Brain pericyte (primary cell): Measurements from ENCODE around the gene SOCS1.
"Not testable (repeated sequence)": the region's sequence is repeated elsewhere in the genome, so short reads cannot be mapped to it uniquely, and the experiment has no call there.

ENCODE experiments used
- DNase-seq: peaks from one replicate; pipeline ENCODE4 v3.0.0-alpha.2; 2012; ENCODE audit warnings: low read depth, low spot score

SOCS1 gene, protein sequence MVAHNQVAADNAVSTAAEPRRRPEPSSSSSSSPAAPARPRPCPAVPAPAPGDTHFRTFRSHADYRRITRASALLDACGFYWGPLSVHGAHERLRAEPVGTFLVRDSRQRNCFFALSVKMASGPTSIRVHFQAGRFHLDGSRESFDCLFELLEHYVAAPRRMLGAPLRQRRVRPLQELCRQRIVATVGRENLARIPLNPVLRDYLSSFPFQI

DNA sequence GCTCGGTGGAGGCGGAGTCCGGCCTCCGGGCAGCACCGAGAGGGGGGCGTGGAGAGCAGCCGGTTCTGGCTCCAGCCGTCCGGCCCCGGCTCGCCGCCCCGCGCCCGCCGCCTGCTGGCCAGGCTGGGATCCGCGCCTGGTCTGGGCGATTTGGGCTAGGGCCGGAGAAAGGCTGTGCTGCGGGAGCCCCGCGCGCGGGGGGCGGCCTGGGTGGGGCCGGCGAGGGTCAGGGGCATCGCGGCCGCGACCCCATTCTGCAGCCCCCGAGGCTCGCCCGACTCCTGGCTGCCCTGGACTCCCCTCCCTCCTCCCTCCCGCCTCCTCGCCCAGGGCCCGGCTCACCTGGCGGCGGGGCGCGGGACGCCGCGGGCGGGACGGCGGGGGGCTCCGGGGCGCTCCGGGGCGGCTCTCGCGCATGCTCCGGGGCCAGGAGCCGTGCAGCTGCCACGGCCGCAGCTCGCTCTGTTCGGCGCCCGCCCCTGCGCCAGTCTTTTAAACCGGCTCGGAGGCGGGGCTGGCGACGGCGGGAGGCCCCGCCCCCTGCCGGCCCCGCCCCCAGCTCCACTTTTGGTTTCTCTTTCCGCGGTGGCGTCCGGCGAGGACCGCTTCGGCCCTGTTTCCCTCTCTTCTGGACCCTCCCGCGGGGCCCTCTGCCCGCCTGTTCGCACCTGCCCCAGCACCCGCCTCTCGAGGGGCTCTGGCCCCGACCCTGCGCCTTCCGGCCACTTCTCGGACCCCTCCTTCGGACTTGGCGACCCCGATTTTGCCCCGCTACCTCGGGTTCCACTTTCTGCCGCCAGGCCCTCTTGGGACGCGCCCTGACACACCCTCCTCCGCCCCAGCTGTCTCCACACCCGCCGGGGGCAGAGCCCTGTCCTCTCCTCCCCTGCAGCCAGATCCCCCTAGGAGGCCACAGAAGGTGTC is at the start of gene SOCS1:
TSS of gene SOCS1 (minus strand) at position 468 of the 924 bp plus-strand sequence. CDS start 726 bp downstream, outside the sequence.
- no peak for DNase-seq

DNA sequence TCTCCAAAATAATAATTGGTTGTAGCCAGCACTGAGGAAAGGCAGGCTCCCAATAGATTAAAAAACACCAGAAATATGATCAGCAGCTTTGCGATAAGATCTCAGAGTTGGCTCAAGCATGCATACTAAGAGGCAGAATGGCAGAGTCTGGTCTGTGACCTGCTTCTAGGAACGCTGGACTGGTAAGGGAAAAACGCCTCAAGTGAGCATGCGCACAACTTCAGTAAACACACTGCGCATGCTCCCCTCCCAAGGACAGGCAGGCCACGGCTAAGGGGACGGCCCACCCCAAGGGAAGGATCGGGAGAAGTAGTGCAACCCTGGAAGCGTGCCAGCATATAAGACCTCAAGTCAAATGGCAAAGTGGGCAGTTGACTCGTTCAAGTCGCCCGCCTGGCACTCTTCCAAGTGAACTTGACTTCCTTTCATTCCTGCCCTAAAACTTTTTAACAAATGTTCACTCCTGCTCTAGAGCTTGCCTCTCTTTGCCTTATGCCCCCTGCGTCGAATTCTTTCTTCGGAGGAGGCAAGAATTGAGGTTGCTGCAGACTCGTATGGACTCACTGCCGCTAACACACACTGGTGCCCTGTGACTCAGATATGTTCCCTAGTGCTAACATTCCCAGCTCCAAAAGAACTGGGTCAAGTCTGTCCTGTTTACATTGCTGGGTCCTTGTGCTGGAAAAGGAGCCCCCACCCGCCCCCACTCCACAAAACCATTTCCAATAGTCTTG is 47.6 kb upstream of the SOCS1 start:
- no peak for DNase-seq

DNA sequence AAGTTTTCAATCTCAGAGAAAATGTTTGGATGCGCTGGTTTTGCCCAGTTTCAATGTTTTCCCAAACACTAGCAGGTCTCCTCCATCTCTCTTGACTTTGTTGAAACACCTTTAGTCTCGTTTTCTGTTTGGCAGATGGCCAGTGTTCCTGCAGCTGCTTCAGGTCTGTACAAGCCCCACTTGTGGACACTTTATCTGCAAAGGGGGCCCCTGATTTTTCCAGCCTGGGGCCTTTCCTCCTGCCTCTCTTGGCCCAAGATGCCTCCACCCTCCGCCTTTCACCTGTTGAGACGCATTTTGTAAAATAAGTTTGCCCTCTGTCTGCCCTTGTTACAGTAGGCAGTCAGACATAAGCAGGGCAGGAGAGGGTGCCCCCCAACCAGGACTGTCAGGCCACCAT is 47.0 kb upstream of the SOCS1 start:
- no peak for DNase-seq

DNA sequence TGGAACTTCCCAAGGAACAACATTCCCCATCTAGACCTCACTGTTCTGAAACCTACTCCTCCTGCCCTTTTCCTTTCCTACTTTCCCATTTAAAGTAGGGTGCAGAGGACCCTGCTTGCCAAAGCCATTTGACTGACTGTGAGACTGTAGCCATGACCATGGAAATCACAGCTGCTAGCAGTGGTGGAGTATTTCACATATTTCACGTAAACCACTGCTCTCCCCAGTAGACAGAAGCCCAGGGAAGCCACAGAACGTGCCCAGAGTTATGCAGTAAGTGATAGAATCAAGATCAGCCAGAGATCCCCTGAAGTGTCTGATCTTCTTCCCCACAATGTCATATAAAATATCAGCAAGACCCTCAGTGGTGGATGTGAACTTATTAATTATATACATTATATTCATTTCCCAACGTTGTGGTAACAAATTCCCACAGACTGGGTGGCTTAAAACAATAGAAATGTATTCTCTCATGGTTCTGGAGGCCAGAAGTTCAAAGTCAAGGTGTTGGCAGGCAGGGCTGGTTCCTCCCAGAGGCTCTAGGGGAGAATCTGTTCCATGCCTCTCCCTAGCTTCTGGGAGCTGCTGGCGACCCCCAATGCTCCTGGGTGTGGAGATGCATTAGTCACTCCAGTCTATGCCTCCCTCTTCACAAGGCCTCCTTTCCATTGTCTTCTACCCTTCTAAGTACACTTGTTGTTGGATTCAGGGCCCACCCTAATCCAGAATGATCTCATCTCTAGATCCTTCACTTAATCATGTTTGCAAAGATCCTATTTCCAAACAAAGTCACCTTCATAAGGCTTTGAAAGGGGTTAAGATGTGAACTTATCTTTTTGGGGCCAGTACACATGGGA is 45.9 kb upstream of the SOCS1 start:
- no peak for DNase-seq

DNA sequence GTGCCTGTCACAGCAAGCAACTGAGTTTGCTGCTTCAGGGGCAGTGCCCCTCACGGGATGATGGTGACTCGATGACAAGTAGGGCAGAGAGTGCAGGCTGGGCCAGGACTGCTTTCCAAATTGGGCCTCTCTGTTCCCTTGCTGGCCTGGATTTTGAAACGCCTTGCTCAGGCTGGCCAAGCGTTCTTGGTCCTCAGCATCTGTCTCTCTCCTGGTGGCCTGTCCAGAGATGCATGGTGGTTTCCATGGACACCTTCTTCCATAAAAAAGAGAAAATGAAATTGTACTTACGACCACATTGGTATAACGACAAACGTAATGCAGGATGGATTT is 44.5 kb upstream of the SOCS1 start:
- DNase-seq: no peak

DNA sequence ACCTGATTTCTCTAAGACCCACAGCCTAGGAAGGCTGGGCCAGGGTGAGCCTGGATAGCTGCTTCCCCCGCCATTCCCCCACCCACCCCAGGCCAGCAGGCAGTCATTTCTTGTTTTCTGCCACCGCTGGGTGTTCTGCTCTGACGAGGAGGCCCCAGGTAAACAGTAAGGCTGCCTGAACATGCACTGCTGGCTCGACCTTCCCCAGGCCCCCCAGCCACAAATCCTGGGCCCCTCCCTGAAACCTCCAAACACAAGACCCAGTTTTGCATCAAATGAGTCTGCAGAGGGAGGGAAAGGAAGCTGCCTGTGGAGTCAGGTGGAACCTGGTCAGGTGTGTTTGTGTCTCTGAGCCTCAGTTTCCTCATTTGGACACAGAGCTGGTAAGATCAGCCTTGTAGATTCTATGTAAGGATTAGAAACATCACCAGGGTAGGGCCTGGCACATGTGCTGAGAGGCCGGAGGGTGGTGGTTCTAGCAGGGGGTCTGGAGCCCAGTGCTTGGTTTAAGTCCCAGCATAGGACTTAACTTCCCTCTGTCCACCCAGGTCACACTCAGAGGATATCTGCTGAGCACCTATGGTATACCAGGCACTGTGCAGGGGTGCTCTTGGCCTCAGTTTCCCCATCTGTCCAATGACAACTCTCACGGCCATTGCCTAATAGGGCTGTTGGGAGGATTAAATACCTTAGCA is 44.0 kb upstream of the SOCS1 start:
- no peak for DNase-seq

DNA sequence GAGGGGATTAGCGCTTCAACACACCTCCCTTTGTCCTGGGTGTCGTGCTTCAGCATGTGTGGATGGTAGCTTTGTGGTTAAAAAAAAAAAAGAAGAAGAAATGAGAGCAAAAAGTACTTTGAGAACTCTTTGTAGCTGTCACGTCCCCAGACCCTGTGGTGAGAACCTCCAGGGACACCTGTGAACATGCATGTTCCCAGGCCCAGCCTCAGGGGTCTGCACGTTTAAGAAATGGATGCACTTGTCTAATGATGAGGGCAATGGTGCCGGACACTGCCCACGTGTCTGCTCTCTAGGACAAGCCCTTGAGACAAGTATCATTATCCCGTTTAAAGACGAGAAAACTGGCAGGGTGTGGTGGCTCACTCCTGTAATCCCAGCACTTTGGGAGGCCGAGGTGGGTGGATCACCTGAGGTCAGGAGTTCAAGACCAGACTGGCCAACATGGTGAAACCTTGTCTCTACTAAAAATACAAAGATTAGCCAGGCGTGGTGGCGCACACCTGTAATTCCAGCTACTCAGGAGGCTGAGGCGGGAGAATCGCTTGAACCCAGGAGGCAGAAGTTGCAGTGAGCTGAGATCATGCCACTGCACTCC is 43.0 kb upstream of the SOCS1 start:
- not testable (repeated sequence) for DNase-seq

DNA sequence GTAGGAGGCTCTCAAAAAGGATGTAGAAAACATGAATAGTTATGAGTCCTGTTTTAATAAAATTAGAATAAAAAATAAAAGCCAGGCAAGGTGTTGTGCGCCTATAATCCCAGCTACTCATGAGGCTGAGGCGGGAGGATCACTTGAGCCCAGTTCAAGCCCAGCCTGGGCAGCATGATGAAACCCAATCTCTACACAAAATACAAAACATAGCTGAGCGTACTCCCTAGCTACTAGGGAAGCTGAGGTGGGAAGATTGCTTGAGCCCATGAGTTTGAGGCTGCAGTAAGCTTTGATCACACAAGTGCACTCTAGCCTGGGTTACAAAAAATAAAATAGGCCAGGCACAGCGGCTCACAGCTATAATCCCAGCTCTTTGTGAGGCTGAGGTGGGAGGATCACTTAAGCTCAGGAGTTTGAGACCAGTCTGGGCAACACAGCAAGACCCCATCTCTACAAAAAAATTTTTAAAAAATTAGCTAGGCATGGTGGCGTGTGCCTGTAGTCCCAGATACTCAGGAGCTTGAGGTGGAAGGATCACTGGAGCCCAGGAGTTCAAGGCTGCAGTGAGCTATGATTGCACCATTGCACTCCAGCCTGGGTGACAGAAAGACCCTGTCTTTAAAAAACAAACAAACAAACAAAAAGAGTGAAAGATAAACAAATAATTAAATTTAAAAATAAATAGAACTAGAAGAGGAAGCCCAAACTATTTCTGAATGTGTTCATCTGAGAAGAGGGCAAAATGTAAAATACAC is 42.3 kb upstream of the SOCS1 start:
- DNase-seq: no peak

DNA sequence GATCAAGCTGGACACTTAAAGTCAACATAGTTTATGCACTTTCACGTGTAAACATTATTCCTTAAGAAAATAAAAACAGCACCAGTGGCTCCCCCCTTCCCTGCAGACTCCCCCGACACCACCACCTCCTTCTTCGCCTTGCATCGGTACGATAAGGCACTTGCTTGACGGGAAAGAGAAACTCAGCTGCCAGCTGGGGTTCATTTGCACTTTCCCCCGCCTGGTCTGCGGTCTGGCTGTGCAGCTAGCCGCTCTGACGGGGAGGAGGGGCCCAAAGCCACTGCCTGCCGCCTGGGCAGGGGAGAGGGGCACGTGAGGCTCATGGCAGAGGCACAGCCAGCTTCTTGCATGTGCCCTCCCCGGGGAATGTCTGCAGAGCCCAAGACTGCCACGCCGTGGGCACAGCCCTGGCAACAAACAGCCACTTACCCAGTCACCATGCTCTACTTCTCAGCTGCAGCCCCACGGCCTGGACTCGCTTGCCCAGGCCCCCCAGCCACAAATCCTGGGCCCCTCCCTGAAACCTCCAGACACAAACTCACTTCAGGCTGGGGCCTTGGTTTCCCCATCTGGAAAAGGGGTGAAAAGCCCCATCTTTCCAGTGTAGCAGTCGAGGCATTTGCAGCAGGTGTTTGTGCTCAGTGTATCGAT is 41.6 kb upstream of the SOCS1 start:
- no peak for DNase-seq

DNA sequence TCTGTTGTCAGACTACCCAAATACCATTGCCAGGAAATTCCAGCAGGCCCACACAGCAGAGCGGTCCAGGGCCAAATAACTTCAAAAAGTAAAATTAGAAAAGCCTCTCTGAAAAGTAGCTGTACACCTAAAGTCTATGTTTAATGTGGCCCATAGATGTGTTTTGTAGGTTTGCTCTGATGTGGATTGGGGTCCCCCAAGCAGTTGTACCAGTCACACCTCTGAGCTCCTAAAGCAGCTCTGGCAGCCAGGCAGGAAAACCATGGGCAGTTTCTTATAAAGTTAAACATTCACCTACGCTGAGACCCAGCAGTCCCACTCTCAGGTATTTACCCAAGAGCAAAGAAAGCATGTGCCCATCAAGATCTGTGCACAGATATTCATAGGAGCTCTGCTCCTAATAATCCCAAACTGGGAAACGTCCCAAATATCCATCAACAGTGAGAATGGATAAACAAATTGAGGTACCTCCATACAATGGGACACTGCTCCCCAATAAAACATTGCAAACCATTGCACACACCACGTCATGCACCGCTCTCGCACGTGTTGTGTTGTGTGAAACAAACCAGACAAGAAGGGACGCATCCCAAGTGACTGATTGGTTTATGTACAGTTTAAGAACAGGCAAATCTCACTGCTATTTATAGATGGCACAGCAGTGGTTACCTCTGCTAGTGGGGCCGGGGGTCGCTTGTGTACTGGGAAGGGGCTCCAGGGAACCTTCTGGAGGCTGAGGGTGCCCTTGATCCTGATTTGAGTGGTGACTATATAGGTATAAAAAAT is 40.9 kb upstream of the SOCS1 start:
- no peak for DNase-seq

DNA sequence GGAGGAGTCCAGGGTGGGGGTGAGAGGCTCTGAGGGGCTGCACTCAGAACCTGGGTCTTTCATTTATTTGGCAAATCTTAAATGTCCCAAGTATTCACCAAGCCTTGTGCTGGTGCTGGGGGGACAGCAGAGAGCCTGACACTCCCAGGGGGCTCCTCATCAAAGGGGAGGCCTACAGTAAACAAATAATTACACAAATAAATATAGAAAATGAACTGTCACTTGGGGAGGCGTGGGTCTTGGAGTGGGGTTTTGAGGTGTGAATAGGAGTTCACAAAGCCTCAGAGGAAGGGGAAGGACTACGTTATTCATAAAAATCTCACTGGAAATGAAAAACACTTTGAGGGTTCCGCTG is 40.3 kb upstream of the SOCS1 start:
- no peak for DNase-seq

DNA sequence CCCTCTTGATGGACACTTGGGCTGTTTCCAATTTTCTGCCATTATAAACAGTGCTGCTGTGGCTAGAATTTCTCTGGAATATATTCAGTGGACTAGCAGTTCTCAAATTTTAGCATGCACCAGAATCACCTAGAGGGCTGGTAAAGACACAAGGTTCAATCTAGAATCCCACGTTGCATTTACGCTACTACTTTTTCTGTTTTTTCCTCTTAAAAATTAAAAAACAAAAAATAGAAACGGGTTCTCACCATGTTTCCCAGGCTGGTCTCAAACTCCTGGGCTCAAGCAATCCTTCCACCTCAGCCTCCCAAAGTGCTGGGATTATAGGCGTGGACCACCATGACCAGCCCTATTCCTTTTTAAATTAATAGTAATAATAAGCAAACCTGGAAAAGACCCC is 39.7 kb upstream of the SOCS1 start:
- no peak for DNase-seq

DNA sequence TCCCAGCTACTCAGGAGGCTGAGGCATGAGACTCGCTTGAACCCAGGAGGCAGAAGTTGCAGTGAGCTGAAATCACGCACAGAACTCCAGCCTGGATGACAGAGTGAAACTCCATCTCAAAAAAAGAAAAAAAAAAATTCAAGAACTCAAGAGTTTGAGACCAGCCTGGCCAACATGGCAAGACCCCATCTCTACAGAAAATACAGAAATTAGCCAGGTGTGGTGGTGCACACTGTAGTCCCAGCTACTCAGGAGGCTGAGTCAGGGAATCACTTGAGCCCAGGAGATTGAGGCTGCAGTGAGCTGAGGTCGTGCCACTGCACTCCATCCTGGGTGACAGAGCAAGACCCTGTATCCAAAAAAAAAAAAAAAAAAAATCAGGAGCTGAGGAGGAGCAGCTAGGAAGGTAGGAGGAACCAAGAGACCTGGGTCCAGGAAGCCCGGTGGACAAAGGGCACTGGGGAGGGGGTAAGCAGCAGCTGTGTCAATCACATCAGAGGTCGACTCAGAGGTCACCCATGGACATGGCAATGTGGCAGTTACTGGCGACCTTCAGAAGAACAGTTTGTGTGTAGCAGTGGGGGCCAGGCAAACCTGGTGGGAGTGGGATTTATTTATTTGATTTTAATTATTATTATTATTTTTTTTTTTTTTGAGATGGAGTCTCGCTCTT is 36.2 kb upstream of the SOCS1 start:
- DNase-seq: no peak

DNA sequence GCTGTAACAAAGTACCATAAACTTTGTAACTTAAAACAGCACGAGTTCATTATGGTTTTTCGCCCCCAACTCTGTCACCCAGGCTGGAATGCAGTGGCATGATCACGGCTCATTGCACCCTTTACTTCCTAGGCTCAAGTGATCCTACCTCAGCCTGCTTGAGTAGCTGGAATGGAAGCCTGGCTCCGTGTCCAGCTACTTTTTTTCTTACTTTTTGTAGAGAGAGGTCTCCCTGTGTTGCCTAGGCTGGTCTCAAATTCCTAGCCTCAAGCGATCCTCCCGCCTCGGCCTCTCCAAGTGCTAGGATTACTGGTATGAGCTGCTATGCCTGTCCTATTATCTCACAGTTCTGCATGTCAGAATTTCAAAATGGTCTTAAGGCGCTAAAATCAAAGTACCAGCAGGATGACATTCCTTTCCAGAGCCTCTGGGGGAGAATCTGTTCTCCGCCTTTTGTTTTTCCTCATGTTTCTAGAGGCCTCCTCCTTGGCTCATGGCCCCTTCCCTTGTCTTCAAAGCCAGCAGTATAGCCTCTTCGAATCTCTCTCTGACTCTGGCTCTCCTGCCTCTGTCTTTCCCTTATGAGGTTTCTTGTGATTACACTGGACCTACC is 35.2 kb upstream of the SOCS1 start:
- no peak for DNase-seq

DNA sequence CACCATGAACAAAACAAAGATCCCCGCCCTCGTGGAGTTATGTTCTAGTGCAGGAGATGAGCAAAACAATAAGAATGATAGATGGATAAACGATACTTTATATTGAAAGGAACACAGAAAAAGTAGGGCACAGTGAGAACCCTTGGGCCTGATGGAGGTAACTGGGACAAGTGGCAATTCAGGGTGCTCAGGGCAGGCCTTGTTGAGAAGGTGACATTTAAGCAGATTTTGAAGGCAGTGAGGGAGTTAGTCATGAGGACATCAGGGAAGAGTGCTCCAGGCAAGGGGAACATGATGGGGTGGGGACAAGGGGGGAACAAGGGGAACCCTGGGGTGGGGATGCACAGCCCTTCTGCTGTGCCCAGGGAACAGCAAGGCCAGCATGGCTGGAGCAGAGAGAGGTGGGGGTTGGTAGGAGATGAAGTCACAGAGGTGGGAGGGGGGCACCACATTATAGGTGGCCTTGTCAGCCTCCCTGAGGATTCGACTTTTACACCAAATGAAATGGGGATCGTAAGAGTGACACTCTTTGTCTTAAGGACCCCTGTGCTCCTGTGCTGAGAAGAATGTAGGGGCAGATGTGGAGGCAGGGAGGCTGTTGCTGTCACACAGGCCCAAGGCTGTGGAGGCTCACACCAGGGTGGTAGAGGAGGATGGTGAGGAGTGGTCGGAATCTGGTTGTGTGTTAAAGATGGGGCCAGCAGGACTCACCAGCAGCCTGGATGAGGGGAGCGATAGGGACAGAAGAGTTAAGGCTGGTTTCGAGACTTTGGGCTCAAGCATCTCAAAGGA is 34.3 kb upstream of the SOCS1 start:
- DNase-seq: no peak

DNA sequence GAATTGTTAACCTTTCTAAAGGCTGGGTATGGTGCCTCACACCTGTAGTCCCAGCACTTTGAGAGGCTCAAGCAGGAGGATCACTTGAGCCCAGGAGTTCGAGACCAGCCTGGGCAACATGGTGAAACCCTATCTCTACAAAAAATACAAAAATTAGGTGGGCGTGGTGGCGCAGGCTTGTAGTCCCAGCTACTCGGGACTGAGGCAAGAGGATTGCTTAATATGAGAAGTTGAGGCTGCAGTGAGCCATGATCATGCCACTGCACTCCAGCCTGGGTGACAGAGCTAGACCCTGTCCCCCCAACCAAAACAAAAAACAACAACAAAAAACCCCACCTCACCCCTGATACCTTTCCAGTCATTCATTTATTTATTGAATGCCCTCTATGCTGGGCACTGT is 33.7 kb upstream of the SOCS1 start:
- DNase-seq: not testable (repeated sequence)

DNA sequence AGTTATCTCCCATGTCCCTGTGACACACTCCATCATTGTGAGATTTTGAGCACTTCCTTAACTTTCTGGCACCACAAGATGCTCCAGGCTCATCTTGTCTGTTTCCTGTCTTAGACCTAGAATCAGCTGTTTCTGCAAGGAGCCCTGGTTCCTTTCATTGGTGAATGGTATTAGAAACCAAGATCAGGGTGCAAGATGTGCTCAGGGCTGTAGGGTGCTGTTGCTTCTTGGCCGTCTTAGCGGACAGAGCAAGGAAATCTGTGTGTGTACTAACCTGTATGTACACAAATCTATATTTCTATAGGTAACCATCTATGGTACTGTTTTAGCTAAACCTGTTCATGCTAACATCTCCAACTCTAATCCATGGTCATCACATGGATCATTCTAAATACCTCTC is 33.2 kb upstream of the SOCS1 start:
- no peak for DNase-seq
